H1 (cell line): Measurements from ENCODE around the gene C16orf90. TPM values are rescaled to one million over a fixed set of nuclear protein-coding genes. Genes with fewer than 3 reads are reported as not detected.

Experiments
- CTCF ChIA-PET: fragments of 300-600 bp; sonication (Branson Sonifier 250); formaldehyde crosslinking; loops from one replicate; lab custom pipeline; 2021; ENCODE audit not compliant: partially characterized antibody; lab: Charles Lee
- POLR2A ChIA-PET: fragments of 300-600 bp; sonication (Branson Sonifier 250); formaldehyde crosslinking; loops from one replicate; lab custom pipeline; 2021; ENCODE audit warnings: inconsistent platforms; ENCODE audit not compliant: partially characterized antibody; lab: Charles Lee
- DNase-seq, 2 experiments: peaks; one replicate each; pipeline versions ENCODE4 v3.0.0 to v3.0.0-alpha.2; 2010 to 2022; ENCODE audit warnings: low spot score in 2 of 2, low read depth in 1 of 2, mixed read lengths in 1 of 2
- FAIRE-seq: peaks from 2 replicates; lab custom pipeline; 2011; peaks lifted over from hg19 to GRCh38; lab: Jason Lieb, UNC
- H2AFZ ChIP-seq: 2 replicates; pipeline ENCODE4 v1.8.1; 2012; ENCODE audit warnings: low read length, inconsistent platforms
- H2AK5ac ChIP-seq: 2 replicates; pipeline ENCODE4 v1.6.1; 2013; ENCODE audit warnings: low read depth, low read length
- H2BK120ac ChIP-seq: replicated peaks from 2 replicates; pipeline ENCODE3; 2013; ENCODE audit warnings: low read depth, low read length, inconsistent platforms
- H2BK12ac ChIP-seq: 2 replicates; pipeline ENCODE4 v1.6.1; 2013; ENCODE audit warnings: low read depth, low read length
- H2BK15ac ChIP-seq: 2 replicates; pipeline ENCODE4 v1.6.1; 2013; ENCODE audit warnings: low read length
- H2BK20ac ChIP-seq: 2 replicates; pipeline ENCODE4 v1.6.1; 2013; ENCODE audit warnings: low read length
- H2BK5ac ChIP-seq: 2 replicates; pipeline ENCODE4 v1.6.1; 2013; ENCODE audit warnings: low read depth, low read length
- H3K14ac ChIP-seq: 2 replicates; pipeline ENCODE4 v1.6.1; 2013; ENCODE audit warnings: inconsistent platforms; ENCODE audit not compliant: insufficient read length
- H3K18ac ChIP-seq: 2 replicates; pipeline ENCODE4 v1.6.1; 2013; ENCODE audit warnings: low read length; ENCODE audit errors: extremely low read depth
- H3K23ac ChIP-seq: 2 replicates; pipeline ENCODE4 v1.6.1; 2013; ENCODE audit warnings: inconsistent platforms; ENCODE audit not compliant: insufficient read length
- H3K23me2 ChIP-seq: 2 replicates; pipeline ENCODE4 v1.6.1; 2013; ENCODE audit warnings: low read depth, low read length
- H3K27ac ChIP-seq: 2 replicates; pipeline ENCODE4 v1.6.1; 2011; ENCODE audit warnings: low read depth, low read length, inconsistent platforms
- H3K27me3 ChIP-seq, 4 experiments: replicated peaks in 1 of 4; 1 replicate in 1 of 4; 2 replicates in 3 of 4; pipeline versions ENCODE4 v1.6.1 to v1.8.1; 2011 to 2013; ENCODE audit warnings: low read length in 3 of 4, mild to moderate bottlenecking in 3 of 4, inconsistent platforms in 2 of 4, mixed read lengths in 2 of 4, moderate library complexity in 1 of 4; ENCODE audit not compliant: control insufficient read depth in 3 of 4, insufficient read depth in 3 of 4; ENCODE audit errors: extremely low read depth in 1 of 4
- H3K36me3 ChIP-seq, 4 experiments: 2 replicates each; pipeline versions ENCODE4 v1.6.1 to v1.8.1; 2011 to 2013; ENCODE audit warnings: mild to moderate bottlenecking in 4 of 4, low read length in 3 of 4, moderate library complexity in 2 of 4, control low read depth in 1 of 4, inconsistent platforms in 1 of 4; ENCODE audit not compliant: insufficient read depth in 4 of 4, control insufficient read depth in 2 of 4
- H3K4ac ChIP-seq: replicated peaks from 2 replicates; pipeline ENCODE3; 2013; ENCODE audit warnings: low read length, low read depth, mixed read lengths, inconsistent platforms; ENCODE audit not compliant: insufficient read length
- H3K4me1 ChIP-seq, 4 experiments: replicated peaks in 1 of 4; 1 replicate in 1 of 4; 2 replicates in 3 of 4; pipeline versions ENCODE4 v1.6.1 to v1.8.1; 2011 to 2013; ENCODE audit warnings: low read length in 3 of 4, inconsistent platforms in 2 of 4, mixed read lengths in 1 of 4; ENCODE audit not compliant: insufficient read depth in 4 of 4, control insufficient read depth in 3 of 4
- H3K4me2 ChIP-seq, 2 experiments: 2 replicates each; pipeline versions ENCODE4 v1.6.1 to v1.8.1; 2011 to 2013; ENCODE audit warnings: low read depth in 2 of 2, low read length in 2 of 2, control low read depth in 1 of 2, inconsistent platforms in 1 of 2, mild to moderate bottlenecking in 1 of 2; ENCODE audit not compliant: insufficient read depth in 1 of 2
- H3K4me3 ChIP-seq, 4 experiments: fragments of 200-600, 300-600 bp in 1 of 4; sonication (generic), shearing (Covaris generic), sonication (Bioruptor Twin) in 1 of 4; 2 replicates each; pipeline versions ENCODE4 v1.5.1 to v1.8.1; 2011 to 2016; ENCODE audit warnings: low read length in 4 of 4, low read depth in 3 of 4, control low read depth in 2 of 4, inconsistent platforms in 2 of 4, mild to moderate bottlenecking in 2 of 4, mixed read lengths in 1 of 4, moderate library complexity in 1 of 4; ENCODE audit not compliant: insufficient read depth in 2 of 4; ENCODE audit errors: extremely low read depth in 1 of 4
- H3K56ac ChIP-seq: replicated peaks from 2 replicates; pipeline ENCODE3; 2013; ENCODE audit warnings: low read depth, mild to moderate bottlenecking, mixed read lengths, low read length, inconsistent platforms; ENCODE audit not compliant: insufficient read length
- H3K79me1 ChIP-seq: 2 replicates; pipeline ENCODE4 v1.6.1; 2013; ENCODE audit warnings: low read depth, low read length, control low read depth
- H3K79me2 ChIP-seq, 2 experiments: 2 replicates each; pipeline versions ENCODE4 v1.6.1 to v1.8.1; 2012 to 2013; ENCODE audit warnings: low read length in 2 of 2, mild to moderate bottlenecking in 2 of 2, inconsistent platforms in 1 of 2; ENCODE audit not compliant: insufficient read depth in 2 of 2, control insufficient read depth in 1 of 2
- H3K9ac ChIP-seq, 4 experiments: replicated peaks in 1 of 4; 1 replicate in 1 of 4; 2 replicates in 3 of 4; pipeline versions ENCODE4 v1.6.1 to v1.8.1; 2011 to 2013; ENCODE audit warnings: low read depth in 3 of 4, low read length in 3 of 4, control low read depth in 2 of 4, mild to moderate bottlenecking in 2 of 4, moderate library complexity in 2 of 4, inconsistent platforms in 1 of 4; ENCODE audit errors: extremely low read depth in 1 of 4
- H3K9me3 ChIP-seq, 2 experiments: 2 replicates each; pipeline versions ENCODE4 v1.6.1 to v1.8.1; 2012 to 2013; ENCODE audit warnings: mild to moderate bottlenecking in 2 of 2, moderate library complexity in 2 of 2, control low read depth in 1 of 2, inconsistent platforms in 1 of 2, low read depth in 1 of 2, low read length in 1 of 2, mixed read lengths in 1 of 2; ENCODE audit not compliant: insufficient read depth in 2 of 2
- H4K20me1 ChIP-seq, 2 experiments: replicated peaks in 1 of 2; 2 replicates each; pipeline versions ENCODE3 to v1.8.1; 2011 to 2013; ENCODE audit warnings: inconsistent platforms in 2 of 2, low read length in 2 of 2, mild to moderate bottlenecking in 1 of 2; ENCODE audit not compliant: insufficient read depth in 2 of 2, control insufficient read depth in 1 of 2
- H4K5ac ChIP-seq: 2 replicates; pipeline ENCODE4 v1.6.1; 2013; ENCODE audit warnings: low read length, low read depth, mixed read lengths, inconsistent platforms; ENCODE audit not compliant: insufficient read length
- H4K8ac ChIP-seq: 2 replicates; pipeline ENCODE4 v1.8.0; 2013; ENCODE audit warnings: mild to moderate bottlenecking, moderate library complexity, low read length, inconsistent platforms; ENCODE audit not compliant: insufficient read depth; ENCODE audit errors: extremely low read depth
- H4K91ac ChIP-seq: replicated peaks from 2 replicates; pipeline ENCODE3; 2013; ENCODE audit warnings: low read length, mixed read lengths, inconsistent platforms; ENCODE audit not compliant: insufficient read length
- ATF2 ChIP-seq: IDR thresholded peaks from 2 replicates; pipeline ENCODE4 v1.6.1; 2012; ENCODE audit warnings: low read length, inconsistent platforms
- GTF2F1 ChIP-seq: IDR thresholded peaks from 2 replicates; pipeline ENCODE4 v1.6.1; 2012; ENCODE audit warnings: low read depth, low read length, improper control_type of control experiment, borderline replicate concordance
- HDAC2 ChIP-seq, 2 experiments: fragments of 300-600 bp in 1 of 2; sonication (generic) in 1 of 2; IDR thresholded peaks; 2 replicates each; pipeline ENCODE4 v1.6.1; 2011 to 2012; ENCODE audit warnings: low read depth in 2 of 2, low read length in 2 of 2, mild to moderate bottlenecking in 2 of 2, moderate library complexity in 2 of 2, borderline replicate concordance in 1 of 2, inconsistent platforms in 1 of 2
- MAX ChIP-seq: IDR thresholded peaks from 2 replicates; pipeline ENCODE4 v1.6.1; 2012; ENCODE audit warnings: inconsistent platforms
- POLR2AphosphoS5 ChIP-seq: IDR thresholded peaks from 2 replicates; pipeline ENCODE4 v1.6.1; 2011; ENCODE audit warnings: low read depth, low read length
- TAF7 ChIP-seq: optimal IDR thresholded peaks from 2 replicates; pipeline ENCODE3; 2011; ENCODE audit warnings: low read depth, mild to moderate bottlenecking, inconsistent platforms, low read length, moderate library complexity, borderline replicate concordance
- WGBS, 2 experiments: shearing (Covaris generic) in 1 of 2; methylation state at CpG; one replicate each; pipeline versions ENCODE4 v1.1.6 to v1.1.7; 2013 to 2015; ENCODE audit warnings: low lambda C conversion rate in 2 of 2, mixed read lengths in 2 of 2, inconsistent platforms in 1 of 2, low coverage in 1 of 2, missing lambda C conversion rate in 1 of 2; ENCODE audit not compliant: insufficient replicate concordance in 2 of 2, insufficient coverage in 1 of 2, insufficient read length in 1 of 2; ENCODE audit errors: extremely low coverage in 1 of 2, missing lambda C conversion rate in 1 of 2; 5-methylcytosine and 5-hydroxymethylcytosine counted together
- polyA plus RNA-seq, 7 experiments: library from polyadenylated mRNA; depleted of rRNA in 3 of 7; stranded (reverse) in 5 of 7; unstranded in 2 of 7; fragments of >200 nt in 5 of 7; fragments of 200-250 nt in 2 of 7; gene quantifications; 1 replicate in 5 of 7; 2 replicates in 1 of 7; 4 replicates in 1 of 7; pipeline versions ENCODE4 v1.2.1 to v1.2.3, GENCODE V29; 2011 to 2013; ENCODE audit warnings: missing spikeins in 2 of 7, mixed read lengths in 2 of 7
- total RNA-seq: library from RNA; stranded (reverse); fragmentation: NEBNext Ultra II Directional; extraction: Animal tissue kit (Norgen Biotek cat#: 25700); gene quantifications from 2 replicates; pipeline ENCODE4 v1.2.1, GENCODE V29; 2021
- TF ChIP-seq, protein P1 (sequence below): IDR thresholded peaks from 2 replicates; pipeline ENCODE4 v1.6.1; 2011; ENCODE audit warnings: low read depth, mild to moderate bottlenecking, low read length; ENCODE audit not compliant: insufficient read depth

C16orf90 gene
- total and polyA plus RNA-seq, 2 of the 8 experiments (the other 6 are each of a cell fraction or from before 2014, with no cell fraction given): not detected

- H2BK20ac ChIP-seq: no peak overlapping the region
- ChIA-PET CTCF (interaction anchor here (2.0 kb wide), 1 partner anchor 11 kb away, joined by 4 read pairs; no protein-coding TSS in a partner anchor), POLR2A (interaction anchor here (0.5 kb wide), 1 partner anchor 9 kb away, joined by 3 read pairs; no protein-coding TSS in a partner anchor)
- peaks cover 2 to 23% (median 14%) of the 10 kb centered on the region in 4 experiments; a peak in 4 of 8 replicates for H3K36me3 ChIP-seq
- H3K4me1 ChIP-seq: peaks cover 0 to 9% (median 2%) of the 10 kb centered on the region in 4 experiments; a peak in 3 of 7 replicates
- H3K79me2 ChIP-seq: peaks cover 0 to 21% of the 10 kb centered on the region in 2 experiments; a peak in 2 of 4 replicates
- H3K4me3 ChIP-seq: no peak overlapping the region
- no peaks in the 10 kb centered on the region for H3K23me2 ChIP-seq
- no peak overlapping the region for H4K91ac ChIP-seq
- no peak overlapping the region for H3K9ac ChIP-seq
- H2BK15ac ChIP-seq: no peak overlapping the region
- H2BK5ac ChIP-seq: no peak overlapping the region
- H3K4ac ChIP-seq: no peak overlapping the region
- H2BK12ac ChIP-seq: no peak overlapping the region
- H2BK120ac ChIP-seq: no peak overlapping the region
- 92% methylated on average over 12 of the region's 12 CpGs; no CpG with 5 or more reads in 1 of the 2 experiments for WGBS, 2 experiments
- no peak overlapping the region for H3K4me2 ChIP-seq
- no peak overlapping the region for H2AFZ ChIP-seq
- H3K27ac ChIP-seq: no peak overlapping the region
- no peak overlapping the region for H3K14ac ChIP-seq
- no peak overlapping the region for H4K5ac ChIP-seq
- no peak overlapping the region for H4K8ac ChIP-seq
- no peaks in the 10 kb centered on the region for H3K27me3 ChIP-seq
- H3K18ac ChIP-seq: no peak overlapping the region
- H2AK5ac ChIP-seq: no peak overlapping the region
- DNase-seq: no peak
- peaks cover 6 to 14% of the 10 kb centered on the region in 2 experiments for H4K20me1 ChIP-seq
- H3K23ac ChIP-seq: no peak overlapping the region
- no peaks in the 10 kb centered on the region for H3K9me3 ChIP-seq
- H3K79me1 ChIP-seq: peaks cover 3% of the 10 kb centered on the region; the same call in 1 of the 2 replicates
- no peak for FAIRE-seq
- H3K56ac ChIP-seq: no peak overlapping the region
- TF ChIP-seq GTF2F1: no peak
- TF ChIP-seq POLR2AphosphoS5: no peak
- TF ChIP-seq, protein P1, sequence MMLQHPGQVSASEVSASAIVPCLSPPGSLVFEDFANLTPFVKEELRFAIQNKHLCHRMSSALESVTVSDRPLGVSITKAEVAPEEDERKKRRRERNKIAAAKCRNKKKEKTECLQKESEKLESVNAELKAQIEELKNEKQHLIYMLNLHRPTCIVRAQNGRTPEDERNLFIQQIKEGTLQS: no peak
- TF ChIP-seq MAX: no peak
- no peak for TF ChIP-seq TAF7
- TF ChIP-seq HDAC2 (IDR thresholded peaks at IDR 0.05; ENCODE audit: borderline replicate concordance in 1 of 2, low read depth in 2 of 2, low read length in 2 of 2): no peak
- TF ChIP-seq ATF2: no peak
Observed at GRCh38 chr16:3479654-3480216, 15.6 kb downstream of the C16orf90 start.
